ENCODE data around the gene PDGFD.

PDGFD gene

DNA sequence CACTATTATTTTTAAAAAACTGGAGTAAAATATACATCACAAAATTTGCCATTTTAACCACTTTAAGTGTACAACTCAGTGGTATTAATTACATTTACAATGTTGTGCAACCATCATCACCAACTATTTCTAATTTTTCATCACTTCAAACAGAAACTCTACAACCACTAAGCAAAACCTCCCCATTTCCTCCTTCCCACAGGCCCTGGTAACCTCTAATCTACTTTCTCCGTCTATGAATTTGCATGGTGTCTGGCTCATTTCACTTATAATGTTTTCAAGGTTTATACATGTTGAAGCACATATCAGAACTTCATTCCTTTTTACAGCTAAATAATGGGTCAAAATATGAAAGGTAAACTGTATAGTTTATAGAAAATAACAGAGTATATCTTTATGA lies 103.1 kb downstream of the PDGFD start:
- CTCF ChIA-PET: no interaction called here
- no peak overlapping the region for H3K27ac ChIP-seq
- POLR2A ChIA-PET (ENCODE audit: low non-redundant PET): no interaction called here
- TF ChIP-seq, protein P1, sequence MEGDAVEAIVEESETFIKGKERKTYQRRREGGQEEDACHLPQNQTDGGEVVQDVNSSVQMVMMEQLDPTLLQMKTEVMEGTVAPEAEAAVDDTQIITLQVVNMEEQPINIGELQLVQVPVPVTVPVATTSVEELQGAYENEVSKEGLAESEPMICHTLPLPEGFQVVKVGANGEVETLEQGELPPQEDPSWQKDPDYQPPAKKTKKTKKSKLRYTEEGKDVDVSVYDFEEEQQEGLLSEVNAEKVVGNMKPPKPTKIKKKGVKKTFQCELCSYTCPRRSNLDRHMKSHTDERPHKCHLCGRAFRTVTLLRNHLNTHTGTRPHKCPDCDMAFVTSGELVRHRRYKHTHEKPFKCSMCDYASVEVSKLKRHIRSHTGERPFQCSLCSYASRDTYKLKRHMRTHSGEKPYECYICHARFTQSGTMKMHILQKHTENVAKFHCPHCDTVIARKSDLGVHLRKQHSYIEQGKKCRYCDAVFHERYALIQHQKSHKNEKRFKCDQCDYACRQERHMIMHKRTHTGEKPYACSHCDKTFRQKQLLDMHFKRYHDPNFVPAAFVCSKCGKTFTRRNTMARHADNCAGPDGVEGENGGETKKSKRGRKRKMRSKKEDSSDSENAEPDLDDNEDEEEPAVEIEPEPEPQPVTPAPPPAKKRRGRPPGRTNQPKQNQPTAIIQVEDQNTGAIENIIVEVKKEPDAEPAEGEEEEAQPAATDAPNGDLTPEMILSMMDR (conservative IDR thresholded peaks at IDR 0.05; ENCODE audit: low read depth): no peak
- DNase-seq (ENCODE audit: low spot score): no peak

DNA sequence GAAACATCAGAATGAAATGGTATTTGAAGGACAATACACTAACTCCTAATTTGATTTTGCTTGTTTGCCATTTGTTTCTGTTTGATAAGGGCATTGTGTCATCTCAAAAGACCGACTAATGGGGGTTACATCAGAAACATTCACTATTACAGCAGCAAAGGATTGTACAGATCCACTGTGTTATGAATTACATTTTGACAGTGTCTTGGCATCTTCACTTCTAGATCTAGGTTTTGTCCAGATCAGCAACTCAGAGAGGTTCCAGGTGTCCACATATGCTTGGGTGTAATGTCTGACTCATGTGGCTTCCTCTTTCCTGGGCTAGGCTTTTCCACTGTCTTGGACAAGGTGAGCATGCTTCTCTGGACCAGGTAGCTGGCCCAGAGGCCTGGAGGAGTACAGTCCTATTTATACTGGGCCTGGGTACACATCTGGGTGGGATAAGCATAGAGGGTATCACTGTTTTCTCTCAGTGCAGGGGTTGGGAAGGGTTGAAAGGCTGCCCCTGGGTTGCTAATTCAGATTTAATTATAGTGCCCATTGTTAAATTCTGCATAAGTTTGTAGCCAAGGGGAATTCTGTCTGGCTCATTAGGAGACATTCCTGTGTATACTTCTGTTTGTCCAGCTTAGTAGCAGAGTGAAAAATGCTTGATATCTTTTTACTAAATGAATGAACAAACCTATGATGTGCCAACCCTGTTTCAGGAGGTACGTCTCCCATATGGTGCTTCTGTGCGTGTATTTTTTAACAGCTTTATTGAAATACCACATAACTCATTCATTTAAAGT lies 103.7 kb downstream of the PDGFD start:
- CTCF ChIA-PET: no interaction called here
- TF ChIP-seq, protein P1 (conservative IDR thresholded peaks at IDR 0.05; ENCODE audit: low read depth): no peak
- POLR2A ChIA-PET (ENCODE audit: low non-redundant PET): no interaction called here
- DNase-seq (ENCODE audit: low spot score): no peak
- no peak overlapping the region for H3K27ac ChIP-seq

DNA sequence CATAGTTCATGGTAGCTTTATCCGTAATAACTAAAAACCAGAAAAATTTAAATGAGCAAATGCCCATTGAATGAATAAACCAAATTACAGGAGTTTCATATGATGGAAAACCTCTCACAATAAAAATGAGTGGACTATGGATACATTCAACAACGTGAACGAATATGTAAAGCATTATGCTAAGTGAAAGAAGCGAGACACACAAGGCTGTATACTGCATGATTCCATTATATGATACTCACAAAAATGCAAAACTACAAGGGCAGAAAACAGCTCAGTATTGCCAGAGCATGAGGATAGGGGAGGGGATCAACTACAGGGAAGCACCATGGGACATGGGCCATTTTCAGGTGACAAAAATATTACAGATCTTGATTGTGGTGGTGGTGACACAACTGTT lies 105.3 kb downstream of the PDGFD start:
- ChIA-PET CTCF (no interaction called here), POLR2A (ENCODE audit: low non-redundant PET) (no interaction called here)
- TF ChIP-seq, protein P1 (conservative IDR thresholded peaks at IDR 0.05; ENCODE audit: low read depth): no peak
- H3K27ac ChIP-seq: no peak overlapping the region
- DNase-seq (ENCODE audit: low spot score): no peak

DNA sequence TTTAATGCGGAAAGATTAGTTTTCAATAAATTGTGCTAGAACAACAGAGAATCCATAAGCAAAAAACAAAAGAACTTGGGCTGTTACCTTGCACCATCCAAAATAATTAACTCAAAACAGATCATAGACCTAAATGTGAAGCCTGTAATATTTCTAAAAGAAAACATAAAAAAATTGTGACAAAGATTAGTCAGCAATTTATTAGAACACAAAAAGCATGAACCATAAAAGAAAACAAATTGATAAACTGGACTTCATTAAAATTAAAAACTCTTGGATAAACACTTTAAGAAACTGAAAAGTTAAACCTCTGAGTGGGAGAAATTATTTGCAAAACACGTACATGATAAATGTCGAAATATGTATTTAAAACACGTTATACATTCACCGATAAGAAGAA lies 106.0 kb downstream of the PDGFD start:
- H3K27ac ChIP-seq: no peak overlapping the region
- TF ChIP-seq, protein P1 (conservative IDR thresholded peaks at IDR 0.05; ENCODE audit: low read depth): no peak
- ChIA-PET CTCF (interaction anchor here (0.7 kb wide), 1 partner anchor 35 kb away, joined by 3 read pairs; no protein-coding TSS in a partner anchor), POLR2A (ENCODE audit: low non-redundant PET) (no interaction called here)
- no peak for DNase-seq (ENCODE audit: low spot score)

DNA sequence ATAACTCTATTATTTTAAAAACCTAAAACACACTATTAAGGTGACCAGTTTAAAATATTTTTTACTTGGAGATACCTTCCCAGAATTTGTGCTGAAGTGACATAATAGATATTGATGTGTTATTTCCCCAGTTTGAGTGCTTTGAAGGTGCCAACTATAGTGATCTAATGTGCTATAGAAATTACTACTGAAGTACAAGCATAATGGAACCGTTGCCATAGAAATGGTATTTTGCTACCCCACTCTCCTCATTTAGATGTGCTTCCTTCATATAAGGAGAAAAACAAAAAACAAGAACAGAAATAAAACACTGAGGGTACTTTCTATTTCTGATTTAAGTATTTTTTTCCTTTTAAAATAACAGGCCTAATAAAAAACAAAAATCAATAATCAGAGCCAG lies 108.4 kb downstream of the PDGFD start:
- H3K27ac ChIP-seq: no peak overlapping the region
- TF ChIP-seq, protein P1 (conservative IDR thresholded peaks at IDR 0.05; ENCODE audit: low read depth): no peak
- ChIA-PET CTCF (no interaction called here), POLR2A (ENCODE audit: low non-redundant PET) (no interaction called here)
- no peak for DNase-seq (ENCODE audit: low spot score)

DNA sequence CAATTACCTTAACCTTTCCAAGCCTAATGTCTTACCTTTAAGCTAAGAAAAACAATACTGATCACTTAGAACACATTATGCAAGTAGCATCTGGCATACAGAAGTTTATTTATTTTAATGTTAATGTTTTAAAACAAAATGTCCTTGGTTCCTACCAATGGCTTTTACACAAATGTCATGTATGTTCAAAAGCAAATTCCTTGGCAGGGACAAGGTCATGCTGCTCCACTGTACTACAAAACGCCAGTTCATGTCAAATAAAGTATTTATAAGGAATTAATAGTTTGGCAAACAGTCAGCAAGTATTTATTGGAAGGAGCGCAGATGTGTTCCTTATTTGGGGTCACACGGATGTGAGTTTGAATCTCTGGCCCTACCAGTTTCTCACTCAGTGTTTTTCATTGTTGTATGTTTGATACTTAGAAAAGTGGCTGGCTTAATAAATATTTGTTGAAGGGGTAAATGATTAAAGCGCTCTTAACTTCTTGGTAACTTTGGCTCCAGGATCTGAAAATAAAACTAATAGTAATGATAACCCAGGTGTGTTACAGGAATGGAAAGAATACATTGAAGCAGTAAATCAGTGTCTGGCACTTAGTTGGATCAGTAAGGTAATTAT lies 108.9 kb downstream of the PDGFD start:
- DNase-seq (ENCODE audit: low spot score): no peak
- POLR2A ChIA-PET (ENCODE audit: low non-redundant PET): no interaction called here
- CTCF ChIA-PET: no interaction called here
- no peak overlapping the region for H3K27ac ChIP-seq
- TF ChIP-seq, protein P1 (conservative IDR thresholded peaks at IDR 0.05; ENCODE audit: low read depth): no peak
